ENCODE results near the gene CTNS.

DNA sequence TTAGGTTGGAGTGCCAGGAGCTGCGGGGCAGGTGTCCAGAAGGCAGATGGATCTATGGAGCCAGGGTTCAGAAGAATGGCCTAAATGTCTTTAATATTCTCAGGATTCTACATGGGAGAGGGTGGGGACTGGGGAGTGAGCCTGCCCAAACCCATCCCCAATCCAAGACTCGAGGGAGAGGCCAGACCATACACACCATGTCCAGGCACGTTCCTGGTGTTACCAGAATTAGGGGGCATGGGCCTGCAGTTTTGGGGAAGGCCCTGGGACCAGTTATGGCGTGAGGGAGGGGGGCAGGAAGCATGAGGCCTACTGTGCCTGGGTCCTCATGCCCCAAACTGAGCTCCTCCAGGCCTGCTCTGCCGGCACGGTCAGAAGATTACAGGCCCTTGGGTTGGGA, 30.0 kb downstream of the CTNS start:
- TF ChIP-seq, protein P1, sequence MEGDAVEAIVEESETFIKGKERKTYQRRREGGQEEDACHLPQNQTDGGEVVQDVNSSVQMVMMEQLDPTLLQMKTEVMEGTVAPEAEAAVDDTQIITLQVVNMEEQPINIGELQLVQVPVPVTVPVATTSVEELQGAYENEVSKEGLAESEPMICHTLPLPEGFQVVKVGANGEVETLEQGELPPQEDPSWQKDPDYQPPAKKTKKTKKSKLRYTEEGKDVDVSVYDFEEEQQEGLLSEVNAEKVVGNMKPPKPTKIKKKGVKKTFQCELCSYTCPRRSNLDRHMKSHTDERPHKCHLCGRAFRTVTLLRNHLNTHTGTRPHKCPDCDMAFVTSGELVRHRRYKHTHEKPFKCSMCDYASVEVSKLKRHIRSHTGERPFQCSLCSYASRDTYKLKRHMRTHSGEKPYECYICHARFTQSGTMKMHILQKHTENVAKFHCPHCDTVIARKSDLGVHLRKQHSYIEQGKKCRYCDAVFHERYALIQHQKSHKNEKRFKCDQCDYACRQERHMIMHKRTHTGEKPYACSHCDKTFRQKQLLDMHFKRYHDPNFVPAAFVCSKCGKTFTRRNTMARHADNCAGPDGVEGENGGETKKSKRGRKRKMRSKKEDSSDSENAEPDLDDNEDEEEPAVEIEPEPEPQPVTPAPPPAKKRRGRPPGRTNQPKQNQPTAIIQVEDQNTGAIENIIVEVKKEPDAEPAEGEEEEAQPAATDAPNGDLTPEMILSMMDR (IDR thresholded peaks at IDR 0.05), result no peak
- TF ChIP-seq POLR2AphosphoS5 (IDR thresholded peaks at IDR 0.05), result no peak
- no peak for TF ChIP-seq POLR2A (IDR thresholded peaks at IDR 0.05)
